GM13977 (cell line): ENCODE data around the gene GNA12.

Experiments used
- DNase-seq: peaks from one replicate; pipeline ENCODE4 v3.0.0; 2012; ENCODE audit warnings: low spot score
- CTCF ChIP-seq: IDR thresholded peaks from 2 replicates; pipeline ENCODE4 v1.5.1; 2012; ENCODE audit warnings: mild to moderate bottlenecking, control low read depth; ENCODE audit not compliant: insufficient read depth; ENCODE audit errors: extremely low read depth, missing control alignments
- in situ Hi-C: fragments of 300-500 bp; cut with MboI; formaldehyde crosslinking; loops from one replicate; pipeline ENCODE4 v1.12.0; 2022; ENCODE audit warnings: low sequenced_read_pairs, low pct_unique_long_range_greater_than_20kb, mixed read lengths, inconsistent platforms; ENCODE audit not compliant: unreplicated experiment

The GNA12 gene

GRCh38 chr7:2708041-2708440, 136.1 kb downstream of the GNA12 start:
- DNase-seq = no peak
- no peak for TF ChIP-seq CTCF
- in situ Hi-C loops = no loop called here

DNA sequence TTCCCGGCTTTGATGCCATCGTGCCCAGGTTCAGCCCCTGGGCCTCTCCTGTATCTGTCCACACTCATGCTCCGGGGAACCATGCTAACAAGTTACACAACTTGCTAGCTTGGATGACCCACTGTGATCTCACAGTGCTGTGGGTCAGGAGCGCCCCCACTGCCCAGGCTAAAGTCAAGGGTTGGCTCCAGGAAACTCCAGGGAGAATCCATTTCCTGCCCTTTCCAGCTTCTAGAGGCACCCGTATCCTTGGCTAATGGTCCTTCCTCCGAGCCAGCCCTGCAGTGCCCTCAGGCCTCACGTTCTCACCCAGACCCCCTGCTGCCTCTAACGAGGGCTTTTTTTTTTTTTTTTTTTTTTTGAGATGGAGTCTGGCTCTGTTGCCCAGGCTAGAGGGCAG, 136.6 kb downstream of the GNA12 start:
- in situ Hi-C loops = no loop called here
- no peak for TF ChIP-seq CTCF
- no peak for DNase-seq

DNA sequence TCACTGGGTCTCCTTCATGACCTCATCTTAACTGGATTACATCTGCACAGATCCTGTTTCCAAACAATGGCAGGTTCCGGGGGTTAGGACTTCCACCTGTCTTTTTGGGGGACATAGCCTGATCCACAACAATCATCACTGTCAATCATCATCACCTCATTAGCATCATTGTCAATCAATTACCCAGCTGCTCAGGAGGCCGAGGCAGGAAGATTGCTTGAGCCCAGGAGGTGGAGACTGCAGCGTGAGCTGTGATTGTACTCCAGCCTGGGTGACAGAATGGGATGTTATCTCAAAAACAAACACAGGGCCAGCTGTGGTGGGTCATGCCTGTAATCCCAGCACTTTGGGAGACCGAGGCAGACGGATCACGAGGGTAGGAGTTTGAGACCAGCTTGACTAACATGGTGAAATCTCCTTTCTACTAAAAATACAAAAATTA, 137.4 kb downstream of the GNA12 start:
- TF ChIP-seq CTCF = no peak
- DNase-seq = no peak
- in situ Hi-C loops = no loop called here

DNA sequence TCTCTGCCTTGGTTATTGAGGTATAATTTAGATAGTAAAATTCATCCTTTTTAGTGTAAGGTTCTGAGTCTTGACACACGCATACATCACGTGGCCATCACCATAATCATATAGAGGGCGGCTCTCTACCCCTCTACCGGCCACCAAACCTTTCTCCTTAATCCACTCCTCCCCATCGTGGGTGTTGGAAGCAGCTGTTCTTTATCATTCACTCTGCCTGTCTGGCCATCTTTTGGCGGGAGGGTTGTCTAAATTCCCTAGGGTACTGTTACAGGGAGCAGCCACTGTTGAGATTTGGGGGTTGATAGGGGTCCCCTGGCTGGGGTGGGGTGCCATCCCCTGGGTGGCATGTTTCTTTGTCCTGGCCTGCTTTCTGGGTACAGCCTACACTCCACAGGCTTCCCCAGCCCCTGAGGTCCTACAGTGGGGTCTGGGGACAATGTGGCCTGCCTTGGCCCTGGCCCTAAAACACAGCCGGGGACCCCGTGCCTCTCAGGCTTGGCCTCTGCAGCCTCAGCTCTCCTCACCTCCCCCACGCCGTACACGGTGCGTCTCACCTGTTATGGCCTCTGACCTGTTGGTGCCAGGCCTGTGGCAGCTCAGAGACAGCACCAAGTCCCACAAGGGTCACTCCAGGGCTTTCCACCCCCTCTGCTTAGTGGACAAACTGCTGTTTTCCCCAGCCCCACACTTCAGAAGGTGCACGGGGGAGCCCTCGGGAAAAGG, 138.6 kb downstream of the GNA12 start:
- no peak for DNase-seq
- in situ Hi-C loops = no loop called here
- no peak for TF ChIP-seq CTCF

GRCh38 chr7:2702594-2702957, 141.5 kb downstream of the GNA12 start:
- in situ Hi-C loops = no loop called here
- DNase-seq = no peak
- no peak for TF ChIP-seq CTCF

DNA sequence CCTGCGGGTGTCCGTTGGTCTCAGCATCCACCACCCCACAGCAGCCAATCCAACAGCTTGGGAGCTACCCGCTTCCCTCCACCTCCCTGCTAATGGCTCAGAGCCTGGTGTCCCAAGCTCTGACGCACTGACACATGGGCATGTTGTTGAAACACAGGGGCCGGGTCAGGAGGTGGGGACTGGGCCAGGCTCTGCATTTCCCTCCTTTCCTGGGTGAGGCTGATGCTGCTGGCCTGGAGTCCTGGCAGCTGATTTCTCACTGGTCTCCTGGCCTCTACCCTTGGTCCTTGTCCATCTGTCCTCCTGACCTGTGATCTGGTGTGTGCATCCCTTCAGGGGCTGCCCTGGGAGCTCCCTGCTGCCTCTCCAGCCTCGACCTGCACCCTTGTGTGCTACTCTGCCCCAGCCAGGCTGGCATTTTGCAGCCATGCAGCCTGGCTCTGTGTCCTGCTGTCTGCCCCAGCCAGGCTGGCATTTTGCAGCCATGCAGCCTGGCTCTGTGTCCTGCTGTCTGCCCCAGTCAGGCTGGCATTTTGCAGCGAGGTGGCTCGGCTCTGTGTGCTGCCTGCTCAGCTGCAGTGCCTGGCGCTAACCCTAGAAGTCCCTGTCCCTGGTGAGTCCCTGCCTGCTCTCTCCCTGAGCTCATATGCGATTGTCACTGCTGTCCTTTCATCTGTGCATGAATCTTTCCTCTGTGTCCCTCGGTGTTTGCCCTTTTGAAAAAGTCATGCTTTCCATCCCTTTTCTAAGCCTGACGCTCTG, 142.1 kb downstream of the GNA12 start:
- TF ChIP-seq CTCF = no peak
- DNase-seq = no peak
- in situ Hi-C loops = no loop called here
